ENCODE measurements around the gene TEX264. TPM values are rescaled to one million over a fixed set of nuclear protein-coding genes. Genes with fewer than 3 reads are reported as not detected.

The TEX264 gene
- total RNA-seq, 1 donor from 2014 or later = 57.1 TPM

- DNase-seq (ENCODE audit: low read depth in 2 of 2) = no peak
These were observed 3.0 kb downstream of the TEX264 start for GRCh38 chr3:51673802-51674654.

- DNase-seq (ENCODE audit: low read depth in 2 of 2) = no peak
These were observed 4.2 kb downstream of the TEX264 start for GRCh38 chr3:51675201-51675611.

- no peak for DNase-seq (ENCODE audit: low read depth in 2 of 2)
These were observed 5.1 kb downstream of the TEX264 start for GRCh38 chr3:51676102-51676640.

- no peak for DNase-seq (ENCODE audit: low read depth in 2 of 2)
These were observed 6.3 kb downstream of the TEX264 start for GRCh38 chr3:51677358-51677757.

GRCh38 chr3:51678186-51678585 is 7.1 kb downstream of the TEX264 start:
- DNase-seq (ENCODE audit: low read depth in 2 of 2) = no peak

- no peak for DNase-seq (ENCODE audit: low read depth in 2 of 2)
These were observed 7.6 kb downstream of the TEX264 start for GRCh38 chr3:51678641-51679040.

- no peak for DNase-seq (ENCODE audit: low read depth in 2 of 2)
These were observed 8.3 kb downstream of the TEX264 start for GRCh38 chr3:51679318-51679717.

GRCh38 chr3:51679777-51680176 is 8.7 kb downstream of the TEX264 start:
- DNase-seq (ENCODE audit: low read depth in 2 of 2) = no peak

- DNase-seq (ENCODE audit: low read depth in 2 of 2) = no peak
These were observed 9.1 kb downstream of the TEX264 start for GRCh38 chr3:51680196-51680595.

GRCh38 chr3:51680663-51681230 is 9.7 kb downstream of the TEX264 start:
- DNase-seq (ENCODE audit: low read depth in 2 of 2) = no peak

GRCh38 chr3:51681453-51681852 is 10.4 kb downstream of the TEX264 start:
- peak; percentile 44 to 53 for DNase-seq (ENCODE audit: low read depth in 2 of 2)

GRCh38 chr3:51682079-51682478 is 11.0 kb downstream of the TEX264 start:
- DNase-seq (ENCODE audit: low read depth in 2 of 2) = peak; percentile 83 to 85

- no peak for DNase-seq (ENCODE audit: low read depth in 2 of 2)
These were observed 11.5 kb downstream of the TEX264 start for GRCh38 chr3:51682526-51682925.

- DNase-seq (ENCODE audit: low read depth in 2 of 2) = peak in 1 of 2 donors; percentile 67
These were observed 12.5 kb downstream of the TEX264 start for GRCh38 chr3:51683566-51683965.

GRCh38 chr3:51684971-51685751 is 14.1 kb downstream of the TEX264 start:
- DNase-seq (ENCODE audit: low read depth in 2 of 2) = peak; percentile 59 to 89

- DNase-seq (ENCODE audit: low read depth in 2 of 2) = no peak
These were observed 15.0 kb downstream of the TEX264 start for GRCh38 chr3:51686056-51686455.

- peak; percentile 71 to 82 for DNase-seq (ENCODE audit: low read depth in 2 of 2)
These were observed 15.6 kb downstream of the TEX264 start for GRCh38 chr3:51686512-51687215.

- no peak for DNase-seq (ENCODE audit: low read depth in 2 of 2)
These were observed 16.6 kb downstream of the TEX264 start for GRCh38 chr3:51687431-51688205.

- no peak for DNase-seq (ENCODE audit: low read depth in 2 of 2)
These were observed 17.2 kb downstream of the TEX264 start for GRCh38 chr3:51688206-51688600.

GRCh38 chr3:51691021-51691420 is 20.0 kb downstream of the TEX264 start:
- DNase-seq (ENCODE audit: low read depth in 2 of 2) = no peak

GRCh38 chr3:51691949-51692348 is 20.9 kb downstream of the TEX264 start:
- no peak for DNase-seq (ENCODE audit: low read depth in 2 of 2)

Measured in lung microvascular endothelial cell (primary cell).